Endothelial cell of umbilical vein (primary cell): Measurements from ENCODE around the gene RELCH. TPM values are rescaled to one million over a fixed set of nuclear protein-coding genes. Genes with fewer than 3 reads are reported as not detected.

ENCODE experiments used
- BruUV-seq: library from RNA; stranded (reverse); fragments of 400-500 nt; replicated peaks from 2 replicates; lab custom pipeline; 2021; lab: Mats Ljungman, UMichigan
- CTCF ChIA-PET: fragments of 300-600, 350-600 bp; sonication (Branson Sonifier 250); formaldehyde crosslinking; loops from one replicate; lab custom pipeline; 2021; ENCODE audit warnings: antibody characterized with exemption, inconsistent platforms; lab: Charles Lee
- POLR2A ChIA-PET: fragments of 300-600, 350-600 bp; sonication (Branson Sonifier 250); formaldehyde crosslinking; loops from one replicate; lab custom pipeline; 2021; ENCODE audit warnings: antibody characterized with exemption, inconsistent platforms; lab: Charles Lee
- DNase-seq: peaks from one replicate; pipeline ENCODE4 v3.0.0-alpha.2; 2011; ENCODE audit warnings: low read depth, low spot score
- FAIRE-seq: peaks from 2 replicates; lab custom pipeline; 2011; peaks lifted over from hg19 to GRCh38; lab: Jason Lieb, UNC
- H2AFZ ChIP-seq: 2 replicates; pipeline ENCODE4 v1.6.0; 2012; ENCODE audit warnings: low read depth, low read length, control low read depth, inconsistent platforms
- H3K27ac ChIP-seq: 2 replicates; pipeline ENCODE4 v1.5.1; 2011; ENCODE audit warnings: low read depth, mild to moderate bottlenecking, control low read depth, low read length, moderate library complexity; ENCODE audit not compliant: insufficient read depth
- H3K27me3 ChIP-seq, 2 experiments: 2 replicates each; pipeline versions ENCODE4 v1.6.0 to v1.6.1; 2011; ENCODE audit warnings: low read length in 2 of 2, mixed read lengths in 1 of 2; ENCODE audit not compliant: control insufficient read depth in 2 of 2, insufficient read depth in 2 of 2
- H3K36me3 ChIP-seq, 2 experiments: 2 replicates in 1 of 2; 3 replicates in 1 of 2; pipeline ENCODE4 v1.5.1; 2011; ENCODE audit warnings: low read length in 2 of 2, mild to moderate bottlenecking in 1 of 2, moderate library complexity in 1 of 2; ENCODE audit not compliant: control insufficient read depth in 2 of 2, insufficient read depth in 2 of 2; ENCODE audit errors: extremely low read depth in 1 of 2
- H3K4me1 ChIP-seq: 3 replicates; pipeline ENCODE4 v1.5.1; 2011; ENCODE audit warnings: mild to moderate bottlenecking, low read length; ENCODE audit not compliant: control insufficient read depth, insufficient read depth; ENCODE audit errors: extremely low read depth
- H3K4me2 ChIP-seq: 2 replicates; pipeline ENCODE4 v1.6.1; 2011; ENCODE audit warnings: low read length, control low read depth, mixed read lengths; ENCODE audit not compliant: insufficient read depth
- H3K4me3 ChIP-seq, 3 experiments: fragments of 200-600 bp in 1 of 3; sonication (generic), shearing (Covaris generic) in 1 of 3; replicated peaks in 1 of 3; 2 replicates each; pipeline ENCODE4 v1.5.1; 2011 to 2016; ENCODE audit warnings: control low read depth in 3 of 3, low read length in 3 of 3, mild to moderate bottlenecking in 2 of 3, inconsistent platforms in 1 of 3, low read depth in 1 of 3, moderate library complexity in 1 of 3; ENCODE audit not compliant: insufficient read depth in 1 of 3
- H3K79me2 ChIP-seq: 2 replicates; pipeline ENCODE4 v1.6.0; 2012; ENCODE audit warnings: low read length, inconsistent platforms; ENCODE audit not compliant: control insufficient read depth, insufficient read depth
- H3K9ac ChIP-seq: replicated peaks from 2 replicates; pipeline ENCODE3; 2011; ENCODE audit warnings: low read length, control low read depth; ENCODE audit not compliant: insufficient read depth; ENCODE audit errors: extremely low read depth
- H3K9me1 ChIP-seq: replicated peaks from 3 replicates; pipeline ENCODE4 v1.6.0; 2011; ENCODE audit warnings: mild to moderate bottlenecking, low read length; ENCODE audit not compliant: control insufficient read depth, insufficient read depth; ENCODE audit errors: extremely low read depth
- H3K9me3 ChIP-seq: replicated peaks from 2 replicates; pipeline ENCODE4 v1.5.1; 2012; ENCODE audit warnings: low read length, inconsistent platforms; ENCODE audit not compliant: control insufficient read depth, insufficient read depth
- H4K20me1 ChIP-seq: replicated peaks from 2 replicates; pipeline ENCODE3; 2011; ENCODE audit warnings: mild to moderate bottlenecking, low read length; ENCODE audit not compliant: control insufficient read depth, insufficient read depth; ENCODE audit errors: extremely low read depth
- EZH2 ChIP-seq: IDR thresholded peaks from 2 replicates; pipeline ENCODE4 v1.6.1; 2012; ENCODE audit warnings: borderline replicate concordance, low read depth, mild to moderate bottlenecking, moderate library complexity, low read length, inconsistent platforms; ENCODE audit not compliant: severe bottlenecking
- FOS ChIP-seq: IDR thresholded peaks from 2 replicates; pipeline ENCODE4 v1.6.1; 2011; ENCODE audit warnings: mild to moderate bottlenecking, low read length, moderate library complexity, borderline replicate concordance; ENCODE audit not compliant: insufficient read depth
- GATA2 ChIP-seq: IDR thresholded peaks from 2 replicates; pipeline ENCODE4 v1.7.0; 2011; ENCODE audit warnings: low read depth, mild to moderate bottlenecking, moderate library complexity, mixed read lengths, low read length; ENCODE audit not compliant: insufficient read length, insufficient read depth
- JUN ChIP-seq: IDR thresholded peaks from 2 replicates; pipeline ENCODE4 v1.6.1; 2011; ENCODE audit warnings: borderline replicate concordance, low read depth; ENCODE audit not compliant: insufficient read length, insufficient read depth
- MYC ChIP-seq: IDR thresholded peaks from one replicate; pipeline ENCODE4 v1.6.1; 2011; ENCODE audit warnings: mild to moderate bottlenecking, low read depth, low read length
- POLR2A ChIP-seq: IDR thresholded peaks from 2 replicates; pipeline ENCODE4 v1.6.1; 2012; ENCODE audit warnings: low read depth, mild to moderate bottlenecking, control low read depth, low read length
- POLR2AphosphoS5 ChIP-seq: IDR thresholded peaks from 2 replicates; pipeline ENCODE4 v1.6.1; 2012; ENCODE audit warnings: low read depth, mild to moderate bottlenecking, control low read depth, low read length, moderate library complexity; ENCODE audit not compliant: insufficient read depth
- dilution Hi-C: fragments of 300-500 bp; cut with MboI; formaldehyde crosslinking; loops from one replicate; pipeline ENCODE4 v1.15.0; 2019; ENCODE audit warnings: low sequenced_read_pairs; ENCODE audit not compliant: extremely low pct_ligation_motif_present
- intact Hi-C: fragments of 100-400 bp; cut with micrococcal nuclease; formaldehyde crosslinking; loops from one replicate; pipeline ENCODE4 v1.10.0; 2022
- polyA plus RNA-seq, 4 experiments: library from polyadenylated mRNA; depleted of rRNA in 3 of 4; stranded (reverse) in 3 of 4; unstranded in 1 of 4; fragments of >200 nt; gene quantifications; 2 replicates each; pipeline versions ENCODE4 v1.2.1 to v1.2.3, GENCODE V29; 2011 to 2012; ENCODE audit warnings: missing spikeins in 1 of 4
- total RNA-seq: library from RNA; stranded (reverse); gene quantifications from 2 replicates; pipeline ENCODE4 v1.2.3, GENCODE V29; 2021
- TF ChIP-seq, protein P1 (sequence below): IDR thresholded peaks from 2 replicates; pipeline ENCODE4 v1.6.1; 2011; ENCODE audit not compliant: insufficient read depth, insufficient read length
- TF ChIP-seq, protein P2 (sequence below), 2 donors: IDR thresholded peaks; 1 replicate in 1 of 2; 2 replicates in 1 of 2; pipeline ENCODE4 v1.5.1; 2011; ENCODE audit warnings: low read length in 2 of 2, mild to moderate bottlenecking in 2 of 2, moderate library complexity in 2 of 2, control low read depth in 1 of 2, inconsistent platforms in 1 of 2, low read depth in 1 of 2; ENCODE audit not compliant: insufficient read depth in 1 of 2; ENCODE audit errors: extremely low read depth in 1 of 2

RELCH gene
- total and polyA plus RNA-seq, 2 donors (not counting 3 experiments of a cell fraction or from before 2014, with no cell fraction given): 6.6 to 25.2 TPM

DNA sequence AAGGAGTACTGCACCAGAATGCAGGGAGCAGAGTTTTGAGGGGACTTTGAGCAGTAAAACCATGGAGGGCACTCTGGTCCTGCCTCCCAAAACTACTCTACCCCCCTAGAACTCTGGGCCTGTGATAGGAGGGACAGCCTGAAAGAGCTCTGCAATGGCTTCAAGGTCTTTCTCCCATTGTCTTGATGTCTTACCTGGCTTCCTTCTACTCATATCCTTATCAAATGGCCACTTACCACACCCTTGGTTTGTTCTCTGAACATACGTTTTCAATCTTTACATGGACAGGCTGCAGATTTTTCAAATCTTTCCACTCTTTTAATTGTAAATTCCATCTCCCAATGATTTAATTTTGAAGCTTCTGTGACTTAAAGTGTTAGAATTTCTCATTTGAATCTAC, 27.7 kb downstream of the RELCH start:
- no peak overlapping the region for H3K4me3 ChIP-seq
- no peak overlapping the region for H2AFZ ChIP-seq
- no peak overlapping the region for H3K9ac ChIP-seq
- H3K9me1 ChIP-seq: no peaks in the 10 kb centered on the region
- dilution Hi-C loops: no loop called here
- H3K36me3 ChIP-seq: peaks cover 0 to 5% of the 10 kb centered on the region in 2 experiments
- intact Hi-C loops: no loop called here
- POLR2A ChIA-PET: no interaction called here
- BruUV-seq: no TSS peak
- peaks cover 15% of the 10 kb centered on the region for H3K79me2 ChIP-seq
- DNase-seq: no peak
- CTCF ChIA-PET: interaction anchor here (1.4 to 1.8 kb wide), 2 partner anchors 15 to 35 kb away, joined by 6 to 8 read pairs; no protein-coding TSS in a partner anchor
- H3K4me1 ChIP-seq: no peaks in the 10 kb centered on the region
- FAIRE-seq: no peak
- no peaks in the 10 kb centered on the region for H3K27me3 ChIP-seq
- H3K4me2 ChIP-seq: no peak overlapping the region
- TF ChIP-seq, protein P1, sequence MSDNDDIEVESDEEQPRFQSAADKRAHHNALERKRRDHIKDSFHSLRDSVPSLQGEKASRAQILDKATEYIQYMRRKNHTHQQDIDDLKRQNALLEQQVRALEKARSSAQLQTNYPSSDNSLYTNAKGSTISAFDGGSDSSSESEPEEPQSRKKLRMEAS: no peak
- no peaks in the 10 kb centered on the region for H3K9me3 ChIP-seq
- no peaks in the 10 kb centered on the region for H4K20me1 ChIP-seq
- H3K27ac ChIP-seq: no peak overlapping the region

DNA sequence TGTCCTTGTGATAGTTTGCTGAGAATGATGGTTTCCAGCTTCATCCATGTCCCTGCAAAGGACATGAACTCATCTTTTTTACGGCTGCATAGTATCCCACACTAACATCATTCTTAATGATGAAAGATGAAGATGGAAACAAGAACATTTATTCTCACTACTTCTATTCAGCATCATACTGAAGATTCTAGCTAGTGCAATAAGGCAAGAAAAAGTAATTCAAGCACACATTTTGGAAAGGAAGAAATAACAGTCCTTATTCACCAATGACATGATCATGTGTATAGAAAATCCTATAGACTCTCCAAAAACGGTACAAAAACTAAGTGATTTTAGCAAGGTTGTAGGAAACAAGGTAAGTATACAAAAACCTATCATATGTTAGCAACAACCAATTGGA, 37.2 kb downstream of the RELCH start:
- Histone ChIP-seq H3K9me1 (no peaks in the 10 kb centered on the region), H3K4me1 (no peaks in the 10 kb centered on the region), H3K27me3 (no peaks in the 10 kb centered on the region), H4K20me1 (no peaks in the 10 kb centered on the region), H3K9ac (no peak overlapping the region), H3K79me2 (no peaks in the 10 kb centered on the region), H3K27ac (no peak overlapping the region), H3K4me2 (no peak overlapping the region), H2AFZ (no peak overlapping the region), H3K36me3 (peaks cover 2 to 12% of the 10 kb centered on the region in 2 experiments), H3K4me3 (no peak overlapping the region), H3K9me3 (no peaks in the 10 kb centered on the region)
- no peak for FAIRE-seq
- ChIA-PET POLR2A (no interaction called here), CTCF (no interaction called here)
- intact Hi-C loops (no loop called here), dilution Hi-C loops (no loop called here)
- no peak for DNase-seq
- TF ChIP-seq FOS (no peak), MYC (no peak), EZH2 (no peak), JUN (no peak), POLR2A (no peak), GATA2 (no peak), POLR2AphosphoS5 (no peak)
- TF ChIP-seq, protein P2, sequence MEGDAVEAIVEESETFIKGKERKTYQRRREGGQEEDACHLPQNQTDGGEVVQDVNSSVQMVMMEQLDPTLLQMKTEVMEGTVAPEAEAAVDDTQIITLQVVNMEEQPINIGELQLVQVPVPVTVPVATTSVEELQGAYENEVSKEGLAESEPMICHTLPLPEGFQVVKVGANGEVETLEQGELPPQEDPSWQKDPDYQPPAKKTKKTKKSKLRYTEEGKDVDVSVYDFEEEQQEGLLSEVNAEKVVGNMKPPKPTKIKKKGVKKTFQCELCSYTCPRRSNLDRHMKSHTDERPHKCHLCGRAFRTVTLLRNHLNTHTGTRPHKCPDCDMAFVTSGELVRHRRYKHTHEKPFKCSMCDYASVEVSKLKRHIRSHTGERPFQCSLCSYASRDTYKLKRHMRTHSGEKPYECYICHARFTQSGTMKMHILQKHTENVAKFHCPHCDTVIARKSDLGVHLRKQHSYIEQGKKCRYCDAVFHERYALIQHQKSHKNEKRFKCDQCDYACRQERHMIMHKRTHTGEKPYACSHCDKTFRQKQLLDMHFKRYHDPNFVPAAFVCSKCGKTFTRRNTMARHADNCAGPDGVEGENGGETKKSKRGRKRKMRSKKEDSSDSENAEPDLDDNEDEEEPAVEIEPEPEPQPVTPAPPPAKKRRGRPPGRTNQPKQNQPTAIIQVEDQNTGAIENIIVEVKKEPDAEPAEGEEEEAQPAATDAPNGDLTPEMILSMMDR (IDR thresholded peaks at IDR 0.05; ENCODE audit: extremely low read depth in 1 of 2, insufficient read depth in 1 of 2, low read depth in 1 of 2, low read length in 2 of 2): no peak
- TF ChIP-seq, protein P1: no peak
- BruUV-seq: no TSS peak
